Prostate gland (tissue), 2 donors: ENCODE measurements around the gene MAMLD1.
"Not testable (repeated sequence)": the region's sequence is repeated elsewhere in the genome, so short reads cannot be mapped to it uniquely, and the experiment has no call there.

Experiments
- CTCF ChIP-seq, 4 experiments: fragments of 200-600 bp in 2 of 4; fragments of 450-650 bp in 2 of 4; sonication (generic) in 2 of 4; IDR thresholded peaks; 1 replicate in 3 of 4; 2 replicates in 1 of 4; pipeline ENCODE4 v1.5.1; 2016 to 2019; ENCODE audit warnings: antibody characterized with exemption in 4 of 4, mild to moderate bottlenecking in 2 of 4, moderate library complexity in 2 of 4
- POLR2A ChIP-seq: fragments of 450-650 bp; IDR thresholded peaks from one replicate; pipeline ENCODE4 v1.6.1; 2016; ENCODE audit warnings: antibody characterized with exemption, mild to moderate bottlenecking

- not testable (repeated sequence) for TF ChIP-seq CTCF (IDR thresholded peaks at IDR 0.05); POLR2A
Observed at GRCh38 chrX:150340326-150340725, 22.8 kb upstream of the MAMLD1 start.
